ENCODE data around the gene SLC25A44.

DNA sequence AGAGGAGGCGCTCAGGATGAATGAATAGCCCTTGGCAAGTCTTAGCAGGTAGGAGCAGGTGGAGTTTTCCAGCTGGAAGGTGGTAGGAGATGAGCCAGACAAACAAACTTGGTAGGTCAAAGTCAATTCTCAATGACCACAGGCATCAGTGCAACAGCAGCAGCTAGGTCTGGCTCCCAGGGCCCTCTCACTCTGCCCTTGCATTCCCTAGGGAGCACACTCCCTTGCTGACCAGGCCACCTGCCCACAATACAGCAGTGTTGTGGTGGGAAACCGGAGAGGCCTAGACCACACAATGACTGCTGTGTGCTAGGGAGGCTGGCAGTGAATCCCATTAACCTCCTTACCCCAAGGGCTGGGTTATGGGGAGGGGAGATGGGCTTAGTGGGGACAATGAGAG is 67.0 kb downstream of the SLC25A44 start:
- no peak for TF ChIP-seq EZH2phosphoT487 (IDR thresholded peaks at IDR 0.05; ENCODE audit: borderline replicate concordance, low read length)
- TF ChIP-seq, protein P1, sequence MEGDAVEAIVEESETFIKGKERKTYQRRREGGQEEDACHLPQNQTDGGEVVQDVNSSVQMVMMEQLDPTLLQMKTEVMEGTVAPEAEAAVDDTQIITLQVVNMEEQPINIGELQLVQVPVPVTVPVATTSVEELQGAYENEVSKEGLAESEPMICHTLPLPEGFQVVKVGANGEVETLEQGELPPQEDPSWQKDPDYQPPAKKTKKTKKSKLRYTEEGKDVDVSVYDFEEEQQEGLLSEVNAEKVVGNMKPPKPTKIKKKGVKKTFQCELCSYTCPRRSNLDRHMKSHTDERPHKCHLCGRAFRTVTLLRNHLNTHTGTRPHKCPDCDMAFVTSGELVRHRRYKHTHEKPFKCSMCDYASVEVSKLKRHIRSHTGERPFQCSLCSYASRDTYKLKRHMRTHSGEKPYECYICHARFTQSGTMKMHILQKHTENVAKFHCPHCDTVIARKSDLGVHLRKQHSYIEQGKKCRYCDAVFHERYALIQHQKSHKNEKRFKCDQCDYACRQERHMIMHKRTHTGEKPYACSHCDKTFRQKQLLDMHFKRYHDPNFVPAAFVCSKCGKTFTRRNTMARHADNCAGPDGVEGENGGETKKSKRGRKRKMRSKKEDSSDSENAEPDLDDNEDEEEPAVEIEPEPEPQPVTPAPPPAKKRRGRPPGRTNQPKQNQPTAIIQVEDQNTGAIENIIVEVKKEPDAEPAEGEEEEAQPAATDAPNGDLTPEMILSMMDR (IDR thresholded peaks at IDR 0.05; ENCODE audit: low read depth, low read length, poor library complexity, severe bottlenecking), result no peak

Measured in DOHH2 (cell line).